Mononuclear cell (primary cell): ENCODE data around the gene CAMKMT. TPM values are rescaled to one million over a fixed set of nuclear protein-coding genes. Genes with fewer than 3 reads are reported as not detected.
"Not testable (repeated sequence)": the region's sequence is repeated elsewhere in the genome, so short reads cannot be mapped to it uniquely, and the experiment has no call there.

ENCODE experiments used
- H3K27me3 ChIP-seq: 2 replicates; pipeline ENCODE4 v1.6.0; 2011; ENCODE audit warnings: low read length, control low read depth; ENCODE audit not compliant: insufficient read depth
- H3K4me1 ChIP-seq: 2 replicates; pipeline ENCODE4 v1.5.1; 2011; ENCODE audit warnings: mild to moderate bottlenecking, low read length, control low read depth; ENCODE audit not compliant: insufficient read depth
- H3K4me3 ChIP-seq: 2 replicates; pipeline ENCODE4 v1.5.1; 2011; ENCODE audit warnings: mild to moderate bottlenecking, low read length, moderate library complexity
- H3K9me3 ChIP-seq: 2 replicates; pipeline ENCODE4 v1.5.1; 2011; ENCODE audit warnings: low read depth, mild to moderate bottlenecking, control low read depth, low read length
- total RNA-seq: library from RNA; depleted of rRNA; stranded (reverse); fragments of >200 nt; gene quantifications from one replicate; pipeline ENCODE4 v1.2.3, GENCODE V29; 2012

CAMKMT gene
- total RNA-seq, 1 donor: 13.9 TPM

GRCh38 chr2:44582363-44583008, 220.7 kb downstream of the CAMKMT start:
- Histone ChIP-seq H3K9me3 (no peaks in the 10 kb centered on the region), H3K4me3 (no peak overlapping the region), H3K4me1 (peaks cover 21% of the 10 kb centered on the region), H3K27me3 (no peaks in the 10 kb centered on the region)

- H3K27me3 ChIP-seq, H3K9me3 ChIP-seq, H3K4me1 ChIP-seq, H3K4me3 ChIP-seq: not testable (repeated sequence)
These were observed 233.9 kb downstream of the CAMKMT start for GRCh38 chr2:44595615-44596014.

- Histone ChIP-seq H3K4me3 (no peak overlapping the region), H3K4me1 (peaks cover 5% of the 10 kb centered on the region), H3K27me3 (no peaks in the 10 kb centered on the region), H3K9me3 (no peaks in the 10 kb centered on the region)
These were observed 235.0 kb downstream of the CAMKMT start for GRCh38 chr2:44596537-44597320.

- Histone ChIP-seq H3K4me1 (peaks cover under 1% of the 10 kb centered on the region), H3K27me3 (no peaks in the 10 kb centered on the region), H3K4me3 (no peak overlapping the region), H3K9me3 (no peaks in the 10 kb centered on the region)
These were observed 236.8 kb downstream of the CAMKMT start for GRCh38 chr2:44598330-44599119.

- no peaks in the 10 kb centered on the region for H3K27me3 ChIP-seq
- no peaks in the 10 kb centered on the region for H3K9me3 ChIP-seq
- no peaks in the 10 kb centered on the region for H3K4me1 ChIP-seq
- no peak overlapping the region for H3K4me3 ChIP-seq
These were observed 237.4 kb downstream of the CAMKMT start for GRCh38 chr2:44599130-44599529.

- Histone ChIP-seq H3K4me1 (no peaks in the 10 kb centered on the region), H3K4me3 (no peak overlapping the region), H3K27me3 (no peaks in the 10 kb centered on the region), H3K9me3 (no peaks in the 10 kb centered on the region)
These were observed 240.7 kb downstream of the CAMKMT start for GRCh38 chr2:44602446-44602845.

- no peaks in the 10 kb centered on the region for H3K9me3 ChIP-seq
- H3K4me3 ChIP-seq: no peak overlapping the region
- H3K4me1 ChIP-seq: no peaks in the 10 kb centered on the region
- H3K27me3 ChIP-seq: no peaks in the 10 kb centered on the region
These were observed 243.8 kb downstream of the CAMKMT start for GRCh38 chr2:44605511-44605910.

- H3K4me3 ChIP-seq: no peak overlapping the region
- no peaks in the 10 kb centered on the region for H3K9me3 ChIP-seq
- H3K27me3 ChIP-seq: no peaks in the 10 kb centered on the region
- H3K4me1 ChIP-seq: no peaks in the 10 kb centered on the region
These were observed 250.5 kb downstream of the CAMKMT start for GRCh38 chr2:44612276-44612675.

GRCh38 chr2:44614940-44615339, 253.2 kb downstream of the CAMKMT start:
- no peak overlapping the region for H3K4me3 ChIP-seq
- no peaks in the 10 kb centered on the region for H3K9me3 ChIP-seq
- no peaks in the 10 kb centered on the region for H3K4me1 ChIP-seq
- H3K27me3 ChIP-seq: no peaks in the 10 kb centered on the region

- Histone ChIP-seq H3K9me3 (no peaks in the 10 kb centered on the region), H3K27me3 (no peaks in the 10 kb centered on the region), H3K4me1 (no peaks in the 10 kb centered on the region), H3K4me3 (no peak overlapping the region)
These were observed 254.3 kb downstream of the CAMKMT start for GRCh38 chr2:44615950-44616518.

- Histone ChIP-seq H3K9me3 (no peaks in the 10 kb centered on the region), H3K4me3 (no peak overlapping the region), H3K27me3 (no peaks in the 10 kb centered on the region), H3K4me1 (no peaks in the 10 kb centered on the region)
These were observed 255.0 kb downstream of the CAMKMT start for GRCh38 chr2:44616667-44617155.

GRCh38 chr2:44618251-44619023, 256.7 kb downstream of the CAMKMT start:
- Histone ChIP-seq H3K4me3 (no peak overlapping the region), H3K9me3 (no peaks in the 10 kb centered on the region), H3K27me3 (no peaks in the 10 kb centered on the region), H3K4me1 (no peaks in the 10 kb centered on the region)

GRCh38 chr2:44620189-44620990, 258.6 kb downstream of the CAMKMT start:
- Histone ChIP-seq H3K27me3 (no peaks in the 10 kb centered on the region), H3K9me3 (no peaks in the 10 kb centered on the region), H3K4me3 (no peak overlapping the region), H3K4me1 (no peaks in the 10 kb centered on the region)
